CD4-positive, alpha-beta T cell treated with Interleukin-12 subunit alpha and Interleukin-12 subunit beta, for 1 hour (primary cell): ENCODE data around the gene ACAT2.
"Not testable (repeated sequence)": the region's sequence is repeated elsewhere in the genome, so short reads cannot be mapped to it uniquely, and the experiment has no call there.

Experiments used
- DNase-seq: peaks from one replicate; pipeline ENCODE4 v3.0.0-alpha.2; 2020

Gene ACAT2

DNA sequence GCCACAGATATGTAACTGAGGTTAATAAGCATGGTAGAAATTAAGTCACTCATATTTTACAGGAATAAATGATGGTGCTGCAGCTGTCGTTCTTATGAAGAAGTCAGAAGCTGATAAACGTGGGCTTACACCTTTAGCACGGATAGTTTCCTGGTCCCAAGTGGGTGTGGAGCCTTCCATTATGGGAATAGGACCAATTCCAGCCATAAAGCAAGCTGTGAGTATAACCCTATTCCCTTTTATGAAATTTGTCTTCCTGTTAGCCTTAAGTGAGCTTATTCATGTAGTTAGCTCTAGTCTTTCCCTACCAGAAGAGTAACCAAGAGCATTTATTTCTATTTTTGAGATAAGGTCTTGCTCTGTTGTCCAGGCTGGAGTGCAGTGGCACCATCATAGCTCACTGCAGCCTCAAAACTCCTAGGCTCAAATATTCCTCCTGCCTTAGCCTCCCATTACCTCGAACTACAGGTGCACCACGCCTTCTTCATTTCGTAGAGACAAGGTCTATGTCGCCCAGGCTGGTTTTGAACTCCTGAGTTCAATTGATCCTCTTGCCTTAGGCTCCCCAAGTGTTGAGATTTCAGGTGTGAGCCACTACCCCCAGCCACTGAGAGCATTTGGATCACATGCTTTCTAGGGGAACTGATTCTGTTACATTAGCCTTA is 15.5 kb downstream of the ACAT2 start:
- DNase-seq, result no peak

DNA sequence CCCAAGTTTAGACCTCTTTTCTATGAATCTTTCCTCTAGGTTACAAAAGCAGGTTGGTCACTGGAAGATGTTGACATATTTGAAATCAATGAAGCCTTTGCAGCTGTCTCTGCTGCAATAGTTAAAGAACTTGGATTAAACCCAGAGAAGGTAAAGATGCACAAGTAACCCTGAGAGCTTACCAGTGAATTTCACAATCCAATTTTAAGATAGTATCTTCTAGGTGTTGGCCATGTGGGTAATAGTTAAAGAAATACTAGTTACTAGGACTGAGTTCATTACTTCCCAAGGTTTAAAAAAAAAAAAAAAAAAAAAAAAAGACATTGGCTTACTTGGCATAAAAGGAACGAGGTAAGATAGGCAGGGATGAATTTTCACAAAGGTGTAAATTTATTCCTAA is 16.3 kb downstream of the ACAT2 start:
- DNase-seq, result no peak

DNA sequence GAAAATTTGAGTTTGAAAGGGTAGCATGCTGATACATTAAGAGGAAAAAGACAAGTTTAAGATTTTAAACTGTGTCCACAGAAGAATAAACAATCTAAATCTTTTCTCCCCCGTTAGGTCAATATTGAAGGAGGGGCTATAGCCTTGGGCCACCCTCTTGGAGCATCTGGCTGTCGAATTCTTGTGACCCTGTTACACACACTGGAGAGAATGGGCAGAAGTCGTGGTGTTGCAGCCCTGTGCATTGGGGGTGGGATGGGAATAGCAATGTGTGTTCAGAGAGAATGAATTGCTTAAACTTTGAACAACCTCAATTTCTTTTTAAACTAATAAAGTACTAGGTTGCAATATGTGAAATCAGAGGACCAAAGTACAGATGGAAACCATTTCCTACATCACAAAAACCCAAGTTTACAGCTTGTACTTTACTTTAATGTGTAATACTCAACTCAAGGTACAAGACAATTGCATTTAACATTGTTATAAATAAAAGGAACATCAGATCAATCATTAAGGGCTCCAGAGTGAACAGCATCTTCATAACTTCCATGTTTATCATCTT is 16.8 kb downstream of the ACAT2 start:
- no peak for DNase-seq

DNA sequence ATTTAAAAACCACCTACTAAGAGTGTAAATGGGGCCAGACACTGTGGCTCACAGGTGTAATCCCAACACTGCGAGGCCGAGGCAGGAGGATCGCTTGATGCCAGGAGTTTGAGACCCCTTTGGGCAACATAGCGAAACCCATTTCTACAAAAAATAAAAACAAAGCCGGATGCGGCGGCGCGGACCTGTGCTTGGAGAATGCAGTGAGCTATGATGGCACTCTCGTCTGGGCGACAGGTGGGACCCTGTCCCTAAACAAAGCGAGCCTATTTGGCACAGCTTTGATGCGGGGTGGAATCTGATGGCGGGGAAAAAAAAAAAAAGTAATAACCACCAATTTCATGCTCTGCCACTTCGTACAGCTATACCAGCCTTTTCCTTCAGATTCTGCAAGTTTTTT is 26.4 kb downstream of the ACAT2 start:
- peak; percentile 19 for DNase-seq

DNA sequence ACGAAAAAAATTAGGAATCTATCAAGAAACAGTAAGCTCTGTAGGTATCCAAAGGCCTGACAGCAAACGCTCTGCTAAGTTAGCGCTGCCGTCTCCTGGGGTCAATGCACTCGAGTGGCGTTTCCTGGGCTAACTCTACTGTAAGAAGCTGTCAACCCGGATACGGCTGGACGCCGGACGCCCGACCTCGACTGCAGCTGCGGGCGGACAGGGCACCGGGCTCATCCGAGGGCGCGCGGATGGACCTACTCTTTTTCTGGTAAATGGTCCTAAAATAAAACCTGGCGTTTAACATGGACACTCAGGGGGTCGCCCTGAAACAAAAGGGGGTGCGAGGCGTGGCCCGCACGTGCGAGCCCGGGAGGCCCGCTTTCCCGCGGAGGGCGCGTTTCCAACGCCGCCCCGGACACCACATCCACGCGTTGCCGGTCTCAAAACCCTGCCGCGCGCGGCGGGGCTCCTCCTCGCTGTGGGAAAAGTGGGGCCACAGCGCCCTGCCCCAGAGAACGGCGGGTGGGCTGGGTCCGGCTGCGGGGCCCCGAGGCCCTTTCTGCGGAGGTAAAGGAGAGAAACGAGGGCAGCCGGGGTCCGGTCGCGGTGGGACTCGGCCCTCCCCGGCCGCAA is 27.0 kb downstream of the ACAT2 start:
- DNase-seq, result peak; percentile 29

DNA sequence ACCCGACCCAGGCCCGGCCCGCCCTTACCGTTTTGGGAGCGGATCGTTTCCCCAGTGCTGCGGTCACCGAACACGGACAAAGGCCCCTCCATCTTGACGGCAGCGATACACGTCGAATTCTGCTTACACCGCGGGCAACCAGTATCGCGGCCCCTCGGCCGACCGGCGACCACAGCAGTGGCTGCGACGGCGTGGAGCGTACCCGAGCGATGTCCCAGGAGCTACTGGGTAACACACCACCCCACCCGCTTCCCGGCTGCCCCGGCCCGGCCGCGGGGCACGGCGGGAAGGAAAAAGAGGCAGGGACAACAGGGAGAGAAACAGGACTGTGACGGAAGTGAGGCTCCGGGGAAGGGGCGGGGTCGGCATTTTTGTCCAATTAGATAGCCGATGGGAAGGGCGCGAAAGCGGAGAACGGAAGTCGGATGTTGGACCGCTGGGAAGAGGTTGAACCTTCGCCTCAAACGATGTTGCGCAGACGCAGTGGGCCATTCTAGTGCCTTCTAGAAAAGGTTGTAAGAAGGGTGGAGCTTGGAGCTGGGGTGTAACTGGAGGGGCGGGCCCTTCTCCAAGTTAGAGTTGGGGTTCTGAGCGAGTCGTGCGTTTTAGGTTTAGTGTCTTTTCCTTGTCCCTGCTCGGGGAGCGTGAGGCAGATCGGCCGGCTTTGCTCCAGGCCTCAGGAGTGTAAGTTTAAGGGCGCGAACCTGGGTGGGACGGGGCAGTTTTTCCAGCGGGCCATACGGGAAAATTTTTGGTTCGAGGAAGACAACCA is 27.7 kb downstream of the ACAT2 start, which contains the start of gene TCP1:
Gene TCP1 (minus strand): TSS at position 226 of the 772 bp plus-strand sequence. CDS start 134 bp downstream, at position 92.
- DNase-seq, result peak; percentile 99

DNA sequence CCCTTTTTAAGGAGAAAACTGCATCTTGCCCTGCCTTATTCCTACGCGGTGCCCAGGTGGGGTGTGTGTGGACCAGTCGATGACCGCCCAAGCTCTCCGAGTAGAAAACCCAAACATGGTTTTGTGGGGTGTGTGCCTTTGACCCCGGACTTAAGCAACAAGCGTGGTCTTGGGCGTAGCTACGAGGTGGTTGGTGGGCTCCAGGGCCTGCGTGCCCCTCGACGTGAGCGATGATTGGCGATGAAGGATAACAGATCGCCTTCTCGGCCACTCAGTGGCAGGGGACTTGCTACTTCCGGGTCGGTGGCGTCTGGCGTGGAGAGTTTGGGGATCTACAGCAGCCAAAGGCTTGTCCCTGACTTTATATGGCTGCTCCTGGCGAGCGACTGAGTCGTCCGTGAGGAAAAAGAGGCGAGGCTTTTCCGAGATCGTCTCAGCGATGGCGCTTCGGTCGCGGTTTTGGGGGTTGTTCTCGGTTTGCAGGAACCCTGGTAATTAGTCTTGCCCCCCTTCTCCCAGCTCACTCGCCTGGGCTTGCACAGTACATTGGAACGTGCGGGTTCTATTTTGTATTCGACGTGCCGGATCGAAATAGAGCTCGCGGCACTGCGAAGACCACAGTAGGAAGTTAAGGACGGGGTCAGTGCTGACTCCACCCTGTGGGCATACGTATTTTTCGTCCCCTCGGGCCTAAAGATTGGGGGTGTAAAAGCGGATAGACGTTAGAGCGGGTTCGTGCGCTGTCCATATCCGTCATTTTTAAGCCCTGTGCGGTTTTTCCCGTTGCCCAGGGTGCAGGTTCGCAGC is 28.5 kb downstream of the ACAT2 start, which contains the start of gene MRPL18:
Gene MRPL18 (plus strand): TSS at position 319 of the 807 bp plus-strand sequence. CDS start 121 bp downstream, at position 440.
- peak; percentile 90 for DNase-seq

DNA sequence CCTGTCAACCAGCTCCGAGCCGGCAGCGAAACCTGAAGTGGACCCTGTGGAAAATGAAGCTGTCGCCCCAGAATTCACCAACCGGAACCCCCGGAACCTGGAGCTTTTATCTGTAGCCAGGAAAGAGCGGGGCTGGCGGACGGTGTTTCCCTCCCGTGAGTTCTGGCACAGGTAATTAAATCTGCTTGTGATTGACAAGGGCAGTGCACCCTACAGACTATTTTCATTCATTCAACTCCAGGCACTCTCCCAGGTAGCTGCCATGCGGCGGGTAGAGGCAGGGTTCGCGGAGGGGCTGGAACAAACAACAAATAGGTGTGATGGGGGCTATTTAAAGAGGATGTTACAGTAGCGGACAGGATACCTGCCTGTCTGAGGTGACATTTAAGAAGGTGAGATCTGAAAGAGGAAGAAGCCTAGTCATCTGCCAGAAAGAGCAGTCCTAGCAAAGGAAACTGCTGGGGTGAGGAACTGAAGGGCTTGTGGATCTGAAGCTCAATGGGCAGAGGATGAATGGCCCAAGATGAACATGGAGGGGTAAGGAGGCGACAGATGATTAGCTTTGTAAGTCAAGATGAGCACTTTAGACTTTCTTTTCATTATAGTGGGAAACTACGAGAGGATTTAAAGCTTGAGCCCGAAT is 29.2 kb downstream of the ACAT2 start:
- DNase-seq, result no peak

DNA sequence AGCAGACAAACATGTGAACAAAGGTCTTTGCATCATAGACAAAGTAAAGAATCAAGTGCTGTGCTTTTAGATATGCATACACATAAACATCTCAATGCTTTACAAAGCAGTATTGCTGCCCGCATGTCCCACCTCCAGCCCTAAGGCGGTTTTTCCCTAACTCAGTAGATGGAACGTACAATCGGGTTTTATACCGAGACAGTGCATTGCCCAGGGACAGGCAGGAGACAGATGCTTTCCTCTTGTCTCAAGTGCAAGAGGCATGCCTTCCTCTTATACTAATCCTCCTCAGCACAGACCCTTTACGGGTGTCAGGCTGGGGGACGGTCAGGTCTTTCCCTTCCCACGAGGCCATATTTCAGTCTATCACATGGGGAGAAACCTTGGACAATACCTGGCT is 33.1 kb downstream of the ACAT2 start:
- DNase-seq, result not testable (repeated sequence)

DNA sequence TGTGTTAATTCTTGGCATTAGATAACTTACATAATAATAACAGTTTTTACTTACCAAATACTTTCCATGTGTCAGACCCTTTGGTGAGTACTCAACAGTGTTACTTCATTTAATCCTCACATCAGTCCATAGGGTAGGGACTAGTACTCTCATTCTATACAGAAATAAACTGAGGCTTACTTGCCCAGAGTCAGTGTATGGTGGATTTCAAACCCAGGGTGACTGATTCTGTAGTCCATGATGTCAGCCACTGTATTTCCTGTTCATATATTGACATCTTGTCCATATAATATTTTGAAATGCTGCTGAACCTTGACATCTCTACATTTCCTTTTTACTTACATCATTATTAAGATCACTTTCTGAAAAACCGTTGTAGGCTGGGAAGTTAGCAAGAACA is 35.7 kb downstream of the ACAT2 start:
- no peak for DNase-seq

DNA sequence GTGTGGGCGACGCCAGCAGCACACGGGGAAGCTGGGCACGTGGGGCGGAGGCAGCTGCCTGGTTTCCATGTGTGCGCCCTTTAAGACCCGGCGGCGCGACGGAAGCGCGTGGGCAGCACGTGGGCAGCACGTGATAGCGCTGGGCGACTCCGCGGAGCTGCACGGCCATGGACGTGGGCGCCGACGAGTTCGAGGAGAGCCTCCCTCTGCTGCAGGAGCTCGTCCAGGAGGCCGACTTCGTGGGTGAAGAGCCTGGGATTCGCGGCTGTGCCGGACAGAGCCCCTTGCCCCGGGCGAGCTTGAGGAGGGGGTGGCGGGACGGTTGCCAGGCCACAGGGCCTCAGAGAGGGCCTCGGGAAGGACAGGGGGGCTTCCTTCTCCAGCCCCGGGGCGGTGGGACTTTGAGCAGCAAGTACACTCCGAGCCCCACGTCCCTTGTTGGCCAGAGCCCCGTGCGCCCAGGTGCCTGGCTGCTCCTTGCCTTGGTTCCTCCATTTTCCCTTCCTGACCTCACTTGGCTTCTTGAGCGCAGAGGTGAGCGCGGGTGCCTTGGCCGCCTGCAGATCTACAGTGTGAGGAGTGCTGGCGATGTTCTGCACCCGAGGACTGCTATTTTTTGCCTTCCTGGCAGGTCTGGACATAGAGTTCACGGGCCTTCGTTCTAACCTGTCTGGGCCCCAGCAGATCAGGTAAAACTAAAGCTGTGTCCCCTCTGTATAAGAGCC is 38.5 kb downstream of the ACAT2 start, which contains the start of gene PNLDC1:
Gene PNLDC1 (plus strand): TSS at position 136 of the 725 bp plus-strand sequence. CDS start 32 bp downstream, at position 168.
- DNase-seq, result no peak

DNA sequence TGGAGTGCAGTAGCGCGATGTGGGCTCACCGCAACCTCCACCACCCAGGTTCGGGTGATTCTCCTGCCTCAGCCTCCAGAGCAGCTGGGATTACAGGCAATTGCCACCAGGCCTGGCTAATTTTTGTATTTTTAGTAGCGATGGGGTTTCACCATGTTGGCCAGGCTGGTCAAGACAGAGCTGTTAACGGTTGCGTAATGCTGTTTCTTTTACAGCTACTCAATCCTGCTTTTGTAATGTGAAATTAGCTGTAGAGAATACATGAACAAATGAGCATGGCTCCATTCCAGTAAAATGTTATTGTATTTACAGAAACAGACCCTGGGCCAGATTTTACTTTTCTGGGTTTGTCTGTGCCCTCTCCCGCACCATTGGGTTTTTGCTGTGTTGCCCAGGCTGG is 40.1 kb downstream of the ACAT2 start:
- DNase-seq, result no peak

DNA sequence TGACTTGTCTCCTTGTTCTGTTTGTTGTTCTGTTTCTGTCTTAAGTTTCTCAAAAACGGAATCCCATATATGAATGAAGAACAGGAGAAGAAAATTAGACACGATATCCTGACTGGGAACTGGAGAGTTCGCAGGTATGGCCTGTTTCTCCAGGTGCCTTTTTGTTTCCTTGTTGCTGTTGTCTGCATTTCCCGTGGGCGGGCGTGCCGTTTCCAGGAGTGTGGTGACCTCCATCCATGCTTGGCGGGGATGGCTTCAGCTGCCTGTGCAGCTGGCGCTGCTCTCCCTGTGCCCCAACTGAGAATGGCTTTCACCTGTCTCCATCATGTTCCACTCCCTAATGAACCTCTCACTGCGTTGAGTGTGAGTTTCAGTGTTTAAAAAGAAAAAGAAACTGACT is 42.7 kb downstream of the ACAT2 start:
- DNase-seq, result no peak

DNA sequence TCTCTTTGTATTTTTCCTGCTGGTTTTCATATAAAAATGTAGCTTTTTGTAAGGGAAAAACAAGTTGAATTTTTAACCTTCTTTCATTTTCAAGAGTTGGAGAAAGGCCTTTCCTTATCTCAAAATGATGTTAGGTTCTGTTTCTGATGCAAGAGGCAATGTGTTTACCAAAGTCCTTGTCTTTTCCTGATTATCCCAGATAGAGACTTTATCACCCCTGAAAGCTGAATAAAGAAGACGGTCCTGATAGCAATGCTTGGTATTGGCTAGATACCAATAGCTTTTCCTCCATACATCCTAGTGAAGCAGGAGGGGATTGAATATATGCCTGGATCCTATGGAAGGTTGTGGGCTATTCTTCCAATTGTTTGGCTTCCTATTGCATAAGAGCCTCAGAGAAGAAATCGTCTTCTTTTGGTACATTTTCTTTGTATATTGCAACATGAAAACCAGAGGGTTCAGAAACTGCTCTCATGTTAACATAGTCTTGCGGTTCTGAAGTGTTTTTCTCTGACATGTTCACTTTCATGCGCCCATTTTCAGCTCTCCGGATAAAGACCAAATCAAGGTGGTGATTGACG is 43.7 kb downstream of the ACAT2 start:
- no peak for DNase-seq

DNA sequence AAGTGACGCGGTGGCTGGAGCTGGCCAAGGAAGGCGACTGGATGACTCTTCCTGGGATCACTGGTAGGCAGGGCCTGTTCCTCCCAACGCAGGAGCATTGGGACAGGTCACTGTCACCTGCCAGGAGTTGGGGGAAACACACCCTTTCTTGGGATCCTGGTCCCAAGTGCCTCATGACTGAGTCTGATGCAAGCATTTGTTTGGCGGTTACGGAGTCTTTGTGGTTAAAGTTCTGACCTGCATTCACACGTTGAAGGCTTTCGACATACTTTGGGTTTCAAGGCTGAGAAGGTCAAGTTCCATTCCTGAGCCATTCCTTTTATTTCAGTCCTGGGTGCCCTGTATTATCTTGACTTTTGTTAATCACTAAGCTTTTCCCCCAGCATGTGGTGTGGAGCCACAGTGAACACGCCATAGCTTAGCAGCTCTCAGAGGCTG is 44.2 kb downstream of the ACAT2 start:
- no peak for DNase-seq

DNA sequence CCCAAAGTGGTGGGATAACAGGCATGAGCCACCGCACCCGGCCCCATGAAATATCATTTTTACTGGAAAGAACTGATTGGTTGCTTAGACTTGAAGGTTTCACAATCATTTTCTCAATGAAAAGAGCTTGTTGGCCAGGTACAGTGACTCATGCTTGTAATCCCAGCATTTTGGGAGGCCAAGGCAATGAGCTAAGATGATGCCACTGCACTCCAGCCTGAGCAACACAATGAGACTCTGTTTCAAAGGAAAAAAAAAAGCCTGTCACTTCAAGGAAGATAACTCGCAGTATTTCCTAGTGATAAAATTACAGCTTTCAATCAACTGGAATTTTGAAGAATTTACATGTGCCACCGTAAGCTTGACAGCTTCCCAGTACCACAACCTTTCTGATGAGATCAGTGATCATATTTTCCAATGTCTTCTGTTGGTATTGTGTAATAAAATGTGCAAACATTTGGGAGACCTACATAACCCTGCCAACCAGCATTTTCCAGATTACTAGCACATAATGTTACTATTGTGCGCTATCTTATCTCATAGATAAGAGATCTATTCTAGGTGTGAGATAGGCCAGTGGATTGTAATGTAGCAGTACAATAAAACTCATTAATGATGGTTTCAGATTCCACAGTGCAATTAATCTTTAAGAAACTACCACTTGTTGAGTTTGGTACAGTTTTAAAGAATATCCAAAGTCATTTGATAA is 45.5 kb downstream of the ACAT2 start:
- no peak for DNase-seq

DNA sequence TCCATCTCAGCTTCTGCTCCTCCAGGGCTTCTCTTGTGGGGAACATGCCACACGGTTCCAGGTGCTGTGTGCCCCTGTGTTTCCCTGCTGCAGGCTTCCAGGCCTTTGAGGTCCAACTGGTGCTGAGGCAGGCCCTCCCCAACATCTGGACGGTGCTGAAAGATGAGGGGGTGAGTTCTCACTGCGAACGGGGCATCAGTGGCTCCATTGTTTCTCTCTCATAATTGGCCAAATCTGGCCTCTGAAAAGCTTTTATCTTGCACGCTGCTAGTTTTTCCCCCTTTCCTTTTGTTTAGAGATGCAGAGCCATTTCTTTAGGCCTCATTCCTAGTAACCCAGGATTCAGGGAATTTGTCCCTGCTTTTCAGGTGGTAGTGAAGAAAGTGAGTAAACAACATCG is 46.8 kb downstream of the ACAT2 start:
- DNase-seq, result no peak

DNA sequence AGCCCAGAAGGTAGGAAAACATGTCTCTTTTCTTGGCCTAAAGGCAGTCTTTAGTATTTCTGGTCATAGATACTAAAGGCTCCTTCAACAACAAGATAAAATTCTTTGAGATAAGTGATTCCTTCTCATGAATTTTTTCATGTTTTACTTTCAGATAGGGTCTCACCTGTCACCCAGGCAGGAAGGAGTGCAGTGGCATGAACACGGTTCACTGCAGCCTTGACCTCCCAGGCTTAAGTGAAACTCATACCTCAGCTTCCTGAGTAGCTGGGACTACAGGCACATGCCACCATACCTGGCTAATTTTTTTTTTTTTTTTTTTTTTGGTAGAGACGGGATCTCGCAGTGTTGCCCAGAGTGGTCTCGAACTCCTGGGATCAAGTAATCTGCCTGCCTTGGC is 47.3 kb downstream of the ACAT2 start:
- DNase-seq, result no peak

DNA sequence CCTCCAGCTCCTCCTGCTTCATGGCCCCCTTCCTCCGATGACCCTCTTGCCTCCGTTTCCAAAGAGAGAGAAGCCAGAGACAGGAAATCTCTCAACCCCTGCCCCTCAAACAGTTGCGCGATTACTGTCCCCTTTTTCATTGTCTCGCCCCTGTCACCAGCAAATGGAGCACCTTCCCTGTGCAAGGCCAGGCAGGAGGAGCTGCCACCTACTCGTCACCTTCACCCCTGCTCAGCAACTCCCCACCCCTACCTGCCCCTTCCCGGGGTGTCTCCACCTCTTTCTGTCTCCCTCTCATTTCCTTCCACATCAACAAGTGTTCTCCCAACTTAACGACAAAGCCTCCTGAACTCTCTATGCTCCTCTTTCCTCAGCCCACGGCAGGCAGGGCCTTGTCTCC is 51.9 kb downstream of the ACAT2 start:
- DNase-seq, result no peak

DNA sequence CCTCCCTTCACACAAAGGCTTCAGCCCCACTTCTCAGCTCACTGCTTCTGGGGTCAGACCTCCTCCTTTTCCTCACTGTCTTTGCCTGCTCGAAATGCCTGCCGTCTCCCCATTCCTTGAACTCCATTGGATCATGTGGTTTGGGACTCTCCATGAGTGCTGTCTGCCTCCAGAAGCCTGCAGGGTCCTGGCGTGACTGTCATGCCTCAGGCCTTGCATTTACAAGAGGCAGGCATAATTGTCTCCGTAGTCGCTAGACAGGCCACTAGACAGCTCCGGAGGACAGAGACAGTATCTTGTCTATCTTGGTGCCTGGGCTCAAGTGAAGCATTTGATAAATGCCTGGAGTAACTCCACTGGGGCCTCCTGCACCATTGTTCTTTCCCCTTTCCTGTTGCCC is 53.6 kb downstream of the ACAT2 start:
- DNase-seq, result no peak
